ENCODE measurements around the gene QKI. TPM values are rescaled to one million over a fixed set of nuclear protein-coding genes. Genes with fewer than 3 reads are reported as not detected.

The QKI gene
- total RNA-seq, 2 donors from 2014 or later, result 63.0 to 316 TPM

DNA sequence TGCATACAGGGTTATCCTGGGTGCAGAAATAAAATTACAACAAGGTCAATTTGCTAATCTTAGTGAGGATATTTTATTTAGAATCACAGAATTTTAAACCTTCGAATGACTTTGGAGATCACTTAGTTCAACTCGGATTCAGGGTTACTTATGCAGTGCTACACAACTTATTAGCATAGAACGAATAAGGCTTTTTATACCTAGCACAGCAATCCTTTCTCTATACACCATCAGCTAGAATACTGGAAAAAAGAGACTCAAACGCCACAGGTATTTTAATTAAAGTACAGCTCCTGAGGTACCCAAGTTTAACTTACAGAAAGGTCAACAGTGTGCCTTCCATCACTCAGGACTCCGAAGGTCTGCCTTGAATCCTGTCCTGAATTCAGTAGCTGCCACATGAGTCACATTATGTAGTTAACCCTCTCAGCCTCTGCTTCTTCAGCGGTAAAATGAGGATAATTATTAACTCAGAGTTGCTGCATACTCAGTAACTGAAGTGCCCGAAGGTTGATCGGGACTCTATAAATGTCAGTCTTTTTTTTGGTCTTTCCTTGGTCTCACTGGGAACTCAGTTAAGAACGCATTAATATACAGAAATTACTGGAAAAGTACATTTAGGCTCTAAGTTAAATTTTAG, 6.0 kb upstream of the QKI start:
- no peaks in the 10 kb centered on the region for H3K9me3 ChIP-seq
- TF ChIP-seq POLR2AphosphoS5 (IDR thresholded peaks at IDR 0.05) (no peak), POLR2A (IDR thresholded peaks at IDR 0.05) (no peak)
- TF ChIP-seq, protein P1, sequence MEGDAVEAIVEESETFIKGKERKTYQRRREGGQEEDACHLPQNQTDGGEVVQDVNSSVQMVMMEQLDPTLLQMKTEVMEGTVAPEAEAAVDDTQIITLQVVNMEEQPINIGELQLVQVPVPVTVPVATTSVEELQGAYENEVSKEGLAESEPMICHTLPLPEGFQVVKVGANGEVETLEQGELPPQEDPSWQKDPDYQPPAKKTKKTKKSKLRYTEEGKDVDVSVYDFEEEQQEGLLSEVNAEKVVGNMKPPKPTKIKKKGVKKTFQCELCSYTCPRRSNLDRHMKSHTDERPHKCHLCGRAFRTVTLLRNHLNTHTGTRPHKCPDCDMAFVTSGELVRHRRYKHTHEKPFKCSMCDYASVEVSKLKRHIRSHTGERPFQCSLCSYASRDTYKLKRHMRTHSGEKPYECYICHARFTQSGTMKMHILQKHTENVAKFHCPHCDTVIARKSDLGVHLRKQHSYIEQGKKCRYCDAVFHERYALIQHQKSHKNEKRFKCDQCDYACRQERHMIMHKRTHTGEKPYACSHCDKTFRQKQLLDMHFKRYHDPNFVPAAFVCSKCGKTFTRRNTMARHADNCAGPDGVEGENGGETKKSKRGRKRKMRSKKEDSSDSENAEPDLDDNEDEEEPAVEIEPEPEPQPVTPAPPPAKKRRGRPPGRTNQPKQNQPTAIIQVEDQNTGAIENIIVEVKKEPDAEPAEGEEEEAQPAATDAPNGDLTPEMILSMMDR (IDR thresholded peaks at IDR 0.05), result no peak
- H3K4me1 ChIP-seq (replicated peaks), result no peaks in the 10 kb centered on the region
- H3K4me3 ChIP-seq, result no peak overlapping the region
- DNase-seq (ENCODE audit: low spot score), result no peak
- 81% methylated on average over 9 of the region's 9 CpGs for WGBS
- H3K27me3 ChIP-seq (replicated peaks; ENCODE audit: insufficient read depth), result no peaks in the 10 kb centered on the region
- H3K36me3 ChIP-seq, result no peaks in the 10 kb centered on the region
- intact Hi-C loops (cut with DNase I), result no loop called here
- no peak overlapping the region for H3K27ac ChIP-seq

DNA sequence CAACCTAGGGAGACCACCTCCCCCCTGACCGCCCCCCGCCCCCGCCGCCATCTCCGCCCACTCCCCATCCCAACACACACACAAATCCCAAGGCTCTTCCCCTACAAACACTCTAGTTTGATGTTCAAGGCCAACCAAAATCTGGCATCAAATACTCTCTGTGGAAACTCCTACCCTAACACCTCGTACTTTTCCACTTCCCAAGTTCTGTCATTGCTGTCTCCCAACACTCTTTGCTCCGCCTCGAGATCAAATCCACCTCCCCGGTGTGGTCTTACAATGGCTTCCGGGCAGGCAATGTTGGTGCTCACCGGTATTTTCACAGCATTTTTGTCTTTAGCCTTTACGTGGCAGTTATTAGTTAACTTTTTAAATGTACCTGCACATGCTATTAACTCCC, 4.8 kb upstream of the QKI start:
- H3K27ac ChIP-seq, result no peak overlapping the region
- WGBS, result 81% methylated on average over 12 of the region's 12 CpGs
- intact Hi-C loops (cut with DNase I), result loop anchor here (5.0 kb wide), 1 partner anchor 72 kb away; no protein-coding TSS in a partner anchor
- DNase-seq (ENCODE audit: low spot score), result no peak
- H3K4me1 ChIP-seq (replicated peaks), result no peaks in the 10 kb centered on the region
- H3K36me3 ChIP-seq, result no peaks in the 10 kb centered on the region
- TF ChIP-seq, protein P1 (IDR thresholded peaks at IDR 0.05), result no peak
- no peak for TF ChIP-seq POLR2A (IDR thresholded peaks at IDR 0.05)
- TF ChIP-seq POLR2AphosphoS5 (IDR thresholded peaks at IDR 0.05), result no peak
- H3K4me3 ChIP-seq, result no peak overlapping the region
- no peaks in the 10 kb centered on the region for H3K9me3 ChIP-seq
- H3K27me3 ChIP-seq (replicated peaks; ENCODE audit: insufficient read depth), result no peaks in the 10 kb centered on the region

DNA sequence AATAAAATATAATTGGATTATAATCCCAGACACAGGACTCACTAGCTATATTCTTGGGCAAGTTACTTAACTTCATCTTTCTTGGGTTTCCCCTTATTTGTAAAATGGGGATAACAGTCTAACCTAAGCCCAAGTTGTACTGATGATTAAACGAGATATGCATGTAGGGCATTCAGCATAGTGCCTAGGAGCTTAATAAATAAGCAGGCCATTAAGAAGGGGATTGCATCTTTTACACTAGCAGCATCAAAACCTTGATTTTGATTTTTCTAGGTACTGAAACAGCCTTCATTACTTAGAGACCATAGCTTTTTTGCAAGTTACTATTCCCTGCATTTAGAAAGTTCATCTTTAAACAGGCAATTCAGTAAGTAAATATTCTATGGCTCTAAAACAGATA, 2.2 kb upstream of the QKI start:
- 32% methylated on average over 1 of the region's 1 CpG for WGBS

DNA sequence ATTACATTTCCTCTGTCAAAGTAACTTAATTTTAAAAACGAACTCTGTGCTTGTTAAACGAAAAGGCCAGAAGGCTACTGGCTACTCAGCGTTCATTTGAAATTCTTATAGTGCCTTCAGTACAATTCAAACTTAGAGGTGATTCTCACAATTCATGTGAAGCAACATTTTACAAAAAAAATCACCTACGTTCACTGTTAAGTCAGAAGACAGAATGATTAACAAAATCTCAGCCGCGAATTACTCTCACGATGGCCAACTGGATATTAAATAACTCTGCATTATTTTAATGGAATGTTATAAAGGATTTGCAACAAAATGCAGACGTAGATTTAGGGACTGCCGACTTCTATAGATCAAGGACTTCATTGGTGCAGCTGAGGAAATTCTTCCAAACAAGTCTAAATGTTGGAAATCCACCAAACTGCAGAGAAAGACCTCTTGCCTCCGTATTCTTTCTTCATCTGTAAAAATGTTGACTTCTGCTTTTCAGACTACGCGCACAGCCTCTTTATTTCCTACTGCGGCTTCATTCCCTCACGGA, 1.6 kb upstream of the QKI start:
- peak overlapping the region; percentile 99 for H3K27ac ChIP-seq
- H3K4me1 ChIP-seq (replicated peaks), result no peaks in the 10 kb centered on the region
- H3K27me3 ChIP-seq (replicated peaks; ENCODE audit: insufficient read depth), result no peaks in the 10 kb centered on the region
- intact Hi-C loops (cut with DNase I), result loop anchor here (5.0 kb wide), 1 partner anchor 76 kb away; no protein-coding TSS in a partner anchor
- 2% methylated on average over 14 of the region's 14 CpGs for WGBS
- H3K36me3 ChIP-seq, result no peaks in the 10 kb centered on the region
- peak overlapping the region; percentile 98 to 99 for H3K4me3 ChIP-seq
- TF ChIP-seq POLR2A (IDR thresholded peaks at IDR 0.05) (no peak), POLR2AphosphoS5 (IDR thresholded peaks at IDR 0.05) (peak; percentile 20)
- TF ChIP-seq, protein P1 (IDR thresholded peaks at IDR 0.05), result no peak
- H3K9me3 ChIP-seq, result no peaks in the 10 kb centered on the region
- no peak for DNase-seq (ENCODE audit: low spot score)

More for the DNA sequence above, 2.2 kb upstream of the QKI start:
- Histone ChIP-seq H3K27ac (peak overlapping the region; percentile 99), H3K4me3 (no peak overlapping the region), H3K27me3 (replicated peaks; ENCODE audit: insufficient read depth) (no peaks in the 10 kb centered on the region), H3K9me3 (no peaks in the 10 kb centered on the region), H3K4me1 (replicated peaks) (no peaks in the 10 kb centered on the region), H3K36me3 (no peaks in the 10 kb centered on the region)
- intact Hi-C loops (cut with DNase I), result loop anchor here (5.0 kb wide), 1 partner anchor 75 kb away; no protein-coding TSS in a partner anchor
- no peak for TF ChIP-seq POLR2A (IDR thresholded peaks at IDR 0.05)
- TF ChIP-seq, protein P1 (IDR thresholded peaks at IDR 0.05), result no peak
- TF ChIP-seq POLR2AphosphoS5 (IDR thresholded peaks at IDR 0.05), result no peak
- DNase-seq (ENCODE audit: low spot score), result no peak

Measured in prostate gland (tissue), 2 donors.